PC-9 (cell line): Measurements from ENCODE around the gene CDK17. TPM values are rescaled to one million over a fixed set of nuclear protein-coding genes. Genes with fewer than 3 reads are reported as not detected.

Experiments
- BruUV-seq: library from RNA; stranded (reverse); fragments of 400-500 nt; replicated peaks from 2 replicates; lab custom pipeline; 2021; lab: Mats Ljungman, UMichigan
- CTCF ChIA-PET: fragments of 300-600 bp; sonication (Branson Sonifier 250); formaldehyde crosslinking; loops from one replicate; lab custom pipeline; 2022; ENCODE audit warnings: antibody characterized with exemption; lab: Charles Lee
- POLR2A ChIA-PET: fragments of 300-600 bp; sonication (Branson Sonifier 250); formaldehyde crosslinking; loops from one replicate; lab custom pipeline; 2022; ENCODE audit warnings: antibody characterized with exemption; ENCODE audit not compliant: unreplicated experiment; lab: Charles Lee
- DNase-seq, 2 experiments: peaks; one replicate each; pipeline versions ENCODE4 v3.0.0 to v3.0.0-alpha.2; 2015 to 2022; ENCODE audit warnings: mixed read lengths in 1 of 2
- H2AFZ ChIP-seq: fragments of 200-600 bp; sonication (generic); 2 replicates; pipeline ENCODE4 v1.8.1; 2017; ENCODE audit warnings: antibody characterized with exemption
- H3F3A ChIP-seq: fragments of 200-600 bp; sonication (generic); 2 replicates; pipeline ENCODE4 v1.8.1; 2017; ENCODE audit warnings: antibody characterized with exemption, mild to moderate bottlenecking, low read depth; ENCODE audit not compliant: insufficient read depth
- H3K27ac ChIP-seq: fragments of 200-600 bp; sonication (generic); 2 replicates; pipeline ENCODE4 v1.6.1; 2016; ENCODE audit warnings: mixed run types
- H3K27me3 ChIP-seq: fragments of 200-600 bp; sonication (generic); 2 replicates; pipeline ENCODE4 v1.6.1; 2016; ENCODE audit warnings: low read depth, mixed run types; ENCODE audit not compliant: insufficient read depth
- H3K36me3 ChIP-seq: fragments of 200-600 bp; sonication (generic); 2 replicates; pipeline ENCODE4 v1.6.1; 2016; ENCODE audit warnings: low read depth, mixed run types
- H3K4me1 ChIP-seq: fragments of 200-600 bp; sonication (generic); replicated peaks from 2 replicates; pipeline ENCODE4 v1.6.1; 2016; ENCODE audit warnings: mixed run types; ENCODE audit not compliant: insufficient read depth
- H3K4me2 ChIP-seq: fragments of 200-600 bp; sonication (generic); 2 replicates; pipeline ENCODE4 v1.6.1; 2017; ENCODE audit warnings: mixed run types
- H3K4me3 ChIP-seq: fragments of 200-600 bp; sonication (generic); 2 replicates; pipeline ENCODE4 v1.6.1; 2016; ENCODE audit warnings: mixed run types
- H3K79me2 ChIP-seq: fragments of 200-600 bp; sonication (generic); 2 replicates; pipeline ENCODE4 v1.6.1; 2017; ENCODE audit warnings: low read depth, mixed run types
- H3K9me2 ChIP-seq: fragments of 200-600 bp; sonication (generic); 2 replicates; pipeline ENCODE4 v1.8.1; 2017; ENCODE audit warnings: mild to moderate bottlenecking; ENCODE audit not compliant: insufficient read depth
- H3K9me3 ChIP-seq: fragments of 200-600 bp; sonication (generic); 2 replicates; pipeline ENCODE4 v1.8.1; 2016; ENCODE audit warnings: low read depth; ENCODE audit not compliant: insufficient read depth
- H4K20me1 ChIP-seq: fragments of 200-600 bp; sonication (generic); 2 replicates; pipeline ENCODE4 v1.8.1; 2017; ENCODE audit not compliant: insufficient read depth
- CTCF ChIP-seq: fragments of 200-600 bp; sonication (generic); conservative IDR thresholded peaks from 2 replicates; pipeline ENCODE4 v1.6.1; 2017; ENCODE audit warnings: mixed run types, antibody characterized with exemption, mild to moderate bottlenecking, moderate library complexity
- EZH2 ChIP-seq: fragments of 200-600 bp; sonication (generic); IDR thresholded peaks from 2 replicates; pipeline ENCODE4 v1.8.0; 2017; ENCODE audit warnings: antibody characterized with exemption, low read depth
- intact Hi-C: fragments of 100-400 bp; cut with micrococcal nuclease; formaldehyde crosslinking; loops from one replicate; pipeline ENCODE4 v1.10.0; 2022; ENCODE audit not compliant: unreplicated experiment
- total RNA-seq: library from RNA; stranded (reverse); gene quantifications from 2 replicates; pipeline ENCODE4 v1.2.3, GENCODE V29; 2021

Gene CDK17
- total RNA-seq, 1 experiment from 2014 or later = 29.0 TPM

DNA sequence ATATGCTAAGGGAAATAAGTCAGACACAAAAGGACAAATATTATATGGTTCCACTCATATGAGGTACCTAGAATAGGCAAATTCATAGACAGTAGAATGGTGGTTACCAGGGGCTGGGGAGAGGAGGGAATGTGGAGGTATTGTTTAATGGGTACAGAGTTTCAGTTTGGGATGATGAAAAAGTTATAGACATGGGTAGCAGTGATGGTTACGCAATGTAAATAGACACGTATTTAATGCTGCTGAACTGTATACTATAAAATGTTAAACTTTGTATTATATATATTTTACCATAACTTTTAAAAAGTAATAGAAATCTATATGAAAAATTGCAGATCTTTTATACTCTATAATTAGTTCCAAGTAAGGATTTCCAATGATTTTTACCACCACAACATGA, 71.2 kb downstream of the CDK17 start:
- ChIA-PET POLR2A (no interaction called here), CTCF (no interaction called here)
- Histone ChIP-seq H3K9me3 (no peaks in the 10 kb centered on the region), H3K9me2 (no peaks in the 10 kb centered on the region), H3K27me3 (no peaks in the 10 kb centered on the region), H3K36me3 (peaks cover 7% of the 10 kb centered on the region; the same call in 1 of the 2 replicates), H3K79me2 (peaks cover 22% of the 10 kb centered on the region; the same call in 1 of the 2 replicates), H3K4me1 (no peaks in the 10 kb centered on the region), H4K20me1 (peaks cover 5% of the 10 kb centered on the region; the same call in 1 of the 2 replicates), H3F3A (peaks cover 11% of the 10 kb centered on the region), H2AFZ (no peak overlapping the region), H3K4me2 (no peak overlapping the region), H3K4me3 (no peak overlapping the region), H3K27ac (no peak overlapping the region)
- intact Hi-C loops = no loop called here
- no peak for TF ChIP-seq CTCF
- no peak for TF ChIP-seq EZH2
- no TSS peak for BruUV-seq
- no peak for DNase-seq

- H3K4me3 ChIP-seq = no peak overlapping the region
- peaks cover 22% of the 10 kb centered on the region; the same call in 1 of the 2 replicates for H3K79me2 ChIP-seq
- no peaks in the 10 kb centered on the region for H3K4me1 ChIP-seq
- H3K27ac ChIP-seq = no peak overlapping the region
- POLR2A ChIA-PET = no interaction called here
- peaks cover 5% of the 10 kb centered on the region; the same call in 1 of the 2 replicates for H4K20me1 ChIP-seq
- TF ChIP-seq CTCF (no peak), EZH2 (no peak)
- H3K9me3 ChIP-seq = no peaks in the 10 kb centered on the region; the same call in 1 of the 2 replicates
- H2AFZ ChIP-seq = no peak overlapping the region
- CTCF ChIA-PET = no interaction called here
- no peaks in the 10 kb centered on the region for H3K9me2 ChIP-seq
- H3F3A ChIP-seq = peaks cover 15% of the 10 kb centered on the region
- intact Hi-C loops = no loop called here
- no peak overlapping the region for H3K4me2 ChIP-seq
- peaks cover 6% of the 10 kb centered on the region; the same call in 1 of the 2 replicates for H3K36me3 ChIP-seq
- DNase-seq = no peak
- H3K27me3 ChIP-seq = no peaks in the 10 kb centered on the region
- no TSS peak for BruUV-seq
Observed at GRCh38 chr12:96327889-96328288, 72.3 kb downstream of the CDK17 start.

- H4K20me1 ChIP-seq = peaks cover 5% of the 10 kb centered on the region; the same call in 1 of the 2 replicates
- H3K79me2 ChIP-seq = peaks cover 22% of the 10 kb centered on the region; the same call in 1 of the 2 replicates
- H3K4me2 ChIP-seq = no peak overlapping the region
- no peaks in the 10 kb centered on the region for H3K27me3 ChIP-seq
- H3K9me3 ChIP-seq = no peaks in the 10 kb centered on the region; the same call in 1 of the 2 replicates
- peaks cover 6% of the 10 kb centered on the region; the same call in 1 of the 2 replicates for H3K36me3 ChIP-seq
- ChIA-PET POLR2A (no interaction called here), CTCF (no interaction called here)
- TF ChIP-seq CTCF (no peak), EZH2 (no peak)
- H3K9me2 ChIP-seq = no peaks in the 10 kb centered on the region
- H3K4me1 ChIP-seq = no peaks in the 10 kb centered on the region
- peaks cover 15% of the 10 kb centered on the region for H3F3A ChIP-seq
- intact Hi-C loops = no loop called here
- no peak overlapping the region for H2AFZ ChIP-seq
- DNase-seq = no peak
- no peak overlapping the region for H3K4me3 ChIP-seq
- H3K27ac ChIP-seq = no peak overlapping the region
- BruUV-seq = no TSS peak
Observed at GRCh38 chr12:96327346-96327745, 72.9 kb downstream of the CDK17 start.
